Mucosa of rectum (tissue), 2 donors: ENCODE data around the gene AADACL4.
"Not testable (repeated sequence)": the region's sequence is repeated elsewhere in the genome, so short reads cannot be mapped to it uniquely, and the experiment has no call there.

Experiments
- H3K27ac ChIP-seq, 2 donors: one replicate each; pipeline ENCODE4 v1.7.0; 2013; ENCODE audit warnings: inconsistent platforms in 2 of 2, low read depth in 2 of 2, low read length in 2 of 2
- H3K27me3 ChIP-seq, 2 donors: one replicate each; pipeline ENCODE4 v1.7.0; 2013; ENCODE audit warnings: low read length in 2 of 2; ENCODE audit not compliant: control insufficient read depth in 2 of 2, insufficient read depth in 2 of 2
- H3K36me3 ChIP-seq, 2 donors: one replicate each; pipeline ENCODE4 v1.7.0; 2013; ENCODE audit warnings: low read length in 2 of 2; ENCODE audit not compliant: control insufficient read depth in 2 of 2, insufficient read depth in 2 of 2
- H3K4me1 ChIP-seq, 2 donors: one replicate each; pipeline ENCODE4 v1.7.0; 2013; ENCODE audit warnings: low read length in 2 of 2, mild to moderate bottlenecking in 1 of 2; ENCODE audit not compliant: control insufficient read depth in 2 of 2, insufficient read depth in 2 of 2
- H3K4me3 ChIP-seq, 2 donors: one replicate each; pipeline ENCODE4 v1.7.0; 2013; ENCODE audit warnings: low read length in 2 of 2
- H3K9ac ChIP-seq, 2 donors: one replicate each; pipeline ENCODE4 v1.7.0; 2013; ENCODE audit warnings: low read length in 2 of 2, low read depth in 1 of 2, mild to moderate bottlenecking in 1 of 2
- H3K9me3 ChIP-seq, 2 donors: one replicate each; pipeline ENCODE4 v1.7.0; 2013; ENCODE audit warnings: low read length in 2 of 2; ENCODE audit not compliant: control insufficient read depth in 2 of 2
- donor health status: healthy.
- donor health status: Normal muscosa, but diverticular disease.

The AADACL4 gene

GRCh38 chr1:12706061-12706460, 62.2 kb downstream of the AADACL4 start:
- H3K9ac ChIP-seq: no peak overlapping the region
- no peaks in the 10 kb centered on the region for H3K36me3 ChIP-seq
- no peak overlapping the region for H3K27ac ChIP-seq
- H3K4me1 ChIP-seq: no peaks in the 10 kb centered on the region
- H3K4me3 ChIP-seq: no peak overlapping the region
- peaks cover 0 to 9% of the 10 kb centered on the region in 2 donors for H3K9me3 ChIP-seq
- H3K27me3 ChIP-seq: no peaks in the 10 kb centered on the region

- H3K9me3 ChIP-seq: peaks cover 0 to 3% of the 10 kb centered on the region in 2 donors
- no peaks in the 10 kb centered on the region for H3K4me1 ChIP-seq
- H3K27ac ChIP-seq: no peak overlapping the region
Observed at GRCh38 chr1:12708396-12709090, 64.7 kb downstream of the AADACL4 start.

GRCh38 chr1:12709091-12709491, 65.2 kb downstream of the AADACL4 start:
- Histone ChIP-seq H3K4me3 (no peak overlapping the region), H3K9me3 (no peaks in the 10 kb centered on the region)

More at GRCh38 chr1:12708396-12709090, 64.7 kb downstream of the AADACL4 start:
- Histone ChIP-seq H3K27me3 (no peaks in the 10 kb centered on the region), H3K4me3 (no peak overlapping the region), H3K36me3 (no peaks in the 10 kb centered on the region), H3K9ac (no peak overlapping the region)

GRCh38 chr1:12709696-12710095, 65.8 kb downstream of the AADACL4 start:
- Histone ChIP-seq H3K9me3 (no peaks in the 10 kb centered on the region), H3K4me1 (no peaks in the 10 kb centered on the region), H3K36me3 (no peaks in the 10 kb centered on the region), H3K27me3 (no peaks in the 10 kb centered on the region), H3K4me3 (no peak overlapping the region), H3K9ac (no peak overlapping the region), H3K27ac (no peak overlapping the region)

More at GRCh38 chr1:12709091-12709491, 65.2 kb downstream of the AADACL4 start:
- no peak overlapping the region for H3K9ac ChIP-seq
- no peak overlapping the region for H3K27ac ChIP-seq
- H3K27me3 ChIP-seq: no peaks in the 10 kb centered on the region
- no peaks in the 10 kb centered on the region for H3K36me3 ChIP-seq
- H3K4me1 ChIP-seq: no peaks in the 10 kb centered on the region

GRCh38 chr1:12711536-12711935, 67.7 kb downstream of the AADACL4 start:
- no peak overlapping the region for H3K9ac ChIP-seq
- no peak overlapping the region for H3K27ac ChIP-seq
- H3K9me3 ChIP-seq: no peaks in the 10 kb centered on the region
- no peaks in the 10 kb centered on the region for H3K4me1 ChIP-seq
- H3K36me3 ChIP-seq: no peaks in the 10 kb centered on the region
- H3K27me3 ChIP-seq: no peaks in the 10 kb centered on the region
- H3K4me3 ChIP-seq: no peak overlapping the region

- no peaks in the 10 kb centered on the region for H3K36me3 ChIP-seq
- no peak overlapping the region for H3K27ac ChIP-seq
- no peaks in the 10 kb centered on the region for H3K4me1 ChIP-seq
- no peak overlapping the region for H3K4me3 ChIP-seq
- H3K9me3 ChIP-seq: no peaks in the 10 kb centered on the region
- H3K27me3 ChIP-seq: no peaks in the 10 kb centered on the region
- H3K9ac ChIP-seq: no peak overlapping the region
Observed at GRCh38 chr1:12712076-12712475, 68.2 kb downstream of the AADACL4 start.

- H3K36me3 ChIP-seq: no peaks in the 10 kb centered on the region
- no peak overlapping the region for H3K27ac ChIP-seq
- no peaks in the 10 kb centered on the region for H3K9me3 ChIP-seq
- no peak overlapping the region for H3K9ac ChIP-seq
- no peaks in the 10 kb centered on the region for H3K27me3 ChIP-seq
- H3K4me1 ChIP-seq: no peaks in the 10 kb centered on the region
- H3K4me3 ChIP-seq: no peak overlapping the region
Observed at GRCh38 chr1:12712929-12713328, 69.0 kb downstream of the AADACL4 start.

GRCh38 chr1:12713651-12714050, 69.8 kb downstream of the AADACL4 start:
- not testable (repeated sequence) for H3K4me1 ChIP-seq, H3K27ac ChIP-seq, H3K27me3 ChIP-seq, H3K4me3 ChIP-seq, H3K9me3 ChIP-seq, H3K9ac ChIP-seq, H3K36me3 ChIP-seq

- no peaks in the 10 kb centered on the region for H3K9me3 ChIP-seq
- H3K27me3 ChIP-seq: peaks cover 0 to 5% of the 10 kb centered on the region in 2 donors
- H3K36me3 ChIP-seq: no peaks in the 10 kb centered on the region
- H3K4me1 ChIP-seq: no peaks in the 10 kb centered on the region
- H3K9ac ChIP-seq: no peak overlapping the region
- no peak overlapping the region for H3K4me3 ChIP-seq
- no peak overlapping the region for H3K27ac ChIP-seq
Observed at GRCh38 chr1:12714710-12715475, 71.0 kb downstream of the AADACL4 start.

GRCh38 chr1:12715896-12716437, 72.1 kb downstream of the AADACL4 start, which contains the start of gene AADACL3:
Gene AADACL3 (plus strand): TSS chr1:12716110. CDS start chr1:12716177, 67 bp downstream.
- Histone ChIP-seq H3K4me1 (no peaks in the 10 kb centered on the region), H3K27me3 (peaks cover 0 to 5% of the 10 kb centered on the region in 2 donors), H3K4me3 (no peak within 1 kb of the TSS), H3K9me3 (no peaks in the 10 kb centered on the region), H3K27ac (no peak within 1 kb of the TSS), H3K36me3 (no peaks in the 10 kb centered on the region), H3K9ac (no peak within 1 kb of the TSS)
